ENCODE measurements around the gene MGRN1. TPM values are rescaled to one million over a fixed set of nuclear protein-coding genes. Genes with fewer than 3 reads are reported as not detected.
A peak's percentile ranks its signal among the peaks of the same experiment; 100 is the strongest.

MGRN1 gene
- polyA plus RNA-seq, 6 donors from 2014 or later, result 3.9 to 10.6 (median 6.6) TPM

DNA sequence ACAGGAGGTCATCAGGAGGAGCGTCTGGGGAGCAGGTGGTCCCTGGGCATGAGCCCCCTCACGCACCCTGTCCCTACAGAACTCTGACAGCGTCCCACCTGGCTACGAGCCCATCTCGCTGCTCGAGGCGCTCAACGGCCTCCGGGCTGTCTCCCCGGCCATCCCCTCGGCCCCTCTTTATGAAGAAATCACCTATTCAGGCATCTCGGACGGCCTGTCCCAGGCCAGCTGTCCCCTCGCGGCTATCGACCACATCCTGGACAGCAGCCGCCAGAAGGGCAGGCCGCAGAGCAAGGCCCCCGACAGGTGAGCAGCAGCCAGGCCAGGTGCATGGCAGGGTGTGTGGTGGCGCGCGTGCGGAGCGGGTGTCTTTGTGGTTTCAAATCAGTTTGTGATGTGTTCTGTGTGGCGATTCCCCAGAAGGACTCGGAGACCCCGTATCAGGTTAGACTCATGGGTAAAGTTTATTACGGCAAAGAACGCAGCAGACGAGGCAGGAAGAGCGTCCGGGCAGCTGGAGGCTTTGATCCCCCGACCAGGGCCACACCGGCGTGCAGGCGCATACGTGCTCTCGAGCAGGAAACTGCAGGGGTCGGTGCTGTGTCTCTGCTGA is 57.0 kb downstream of the MGRN1 start:
- ATAC-seq (ENCODE audit: low read depth in 2 of 2) (no peak), DNase-seq (no peak)
- Mint-ChIP-seq H3K4me1 (peaks cover 0 to 5% (median 0%) of the 10 kb centered on the region in 3 donors), H3K9me3 (no peaks in the 10 kb centered on the region), H3K4me3 (no peak overlapping the region), H3K36me3 (peaks cover 0 to 8% of the 10 kb centered on the region in 2 donors), H3K27ac (peak overlapping the region in 1 of 6 donors; percentile 60), H3K27me3 (no peaks in the 10 kb centered on the region)

DNA sequence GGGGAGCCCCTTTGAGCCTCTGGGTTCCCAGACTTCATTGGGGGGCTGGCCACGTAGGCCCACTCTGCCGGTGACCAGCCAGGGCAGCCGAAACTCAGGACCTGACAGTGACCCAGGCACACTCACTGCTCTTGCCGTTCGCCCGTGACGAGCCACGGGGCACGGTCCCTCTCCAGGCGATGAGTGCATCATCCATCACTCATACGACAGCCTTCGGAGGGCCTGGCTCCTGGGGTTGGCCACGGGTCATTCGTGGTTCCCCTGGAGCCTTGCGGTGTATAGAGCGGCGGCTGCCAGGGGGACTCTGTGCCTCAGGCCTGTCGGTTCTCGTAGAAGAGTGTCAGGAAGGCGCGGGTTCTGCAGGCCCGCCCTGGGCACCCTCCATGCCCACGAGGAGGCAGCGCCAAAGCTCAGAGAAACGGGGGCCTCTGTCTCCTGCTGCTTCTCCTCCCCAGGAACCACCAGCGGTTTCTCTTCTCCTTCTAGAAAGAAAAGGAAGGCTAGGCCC is 57.5 kb downstream of the MGRN1 start:
- no peak overlapping the region for H3K4me3 Mint-ChIP-seq
- H3K36me3 Mint-ChIP-seq, result peaks cover 0 to 8% of the 10 kb centered on the region in 2 donors
- H3K27ac Mint-ChIP-seq, result no peak overlapping the region
- no peaks in the 10 kb centered on the region for H3K9me3 Mint-ChIP-seq
- no peak for DNase-seq
- no peaks in the 10 kb centered on the region for H3K27me3 Mint-ChIP-seq
- no peak for ATAC-seq (ENCODE audit: low read depth in 2 of 2)
- H3K4me1 Mint-ChIP-seq, result peaks cover 0 to 5% (median 0%) of the 10 kb centered on the region in 3 donors

DNA sequence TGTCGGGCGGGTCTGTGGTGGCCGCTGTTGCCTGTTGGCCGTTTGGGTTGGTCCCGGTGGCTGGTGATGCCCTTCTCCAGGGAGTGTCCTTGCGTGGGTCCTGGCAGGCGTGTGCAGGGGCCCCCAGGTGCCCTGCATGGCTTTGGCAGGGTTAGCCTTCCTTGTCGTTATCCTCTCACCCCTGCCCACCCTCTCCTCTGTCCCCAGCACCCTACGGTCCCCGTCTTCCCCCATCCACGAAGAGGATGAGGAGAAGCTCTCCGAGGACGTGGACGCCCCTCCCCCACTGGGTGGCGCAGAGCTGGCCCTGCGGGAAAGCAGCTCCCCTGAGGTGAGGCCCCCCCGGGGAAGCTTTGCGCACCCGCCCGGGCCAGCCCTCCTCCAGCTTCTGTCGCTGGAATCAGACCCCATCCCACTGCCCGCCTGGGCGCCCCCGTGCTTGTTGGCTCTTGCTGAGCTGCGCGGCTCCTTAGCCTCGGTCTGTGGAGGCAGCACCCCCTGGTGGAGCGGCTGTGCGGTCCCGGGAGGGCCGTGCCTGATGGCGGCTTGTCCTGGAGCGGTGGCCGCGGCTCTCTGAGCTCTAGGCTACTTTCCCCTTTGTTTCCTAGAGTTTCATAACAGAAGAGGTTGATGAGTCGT is 58.1 kb downstream of the MGRN1 start:
- Mint-ChIP-seq H3K27ac (no peak overlapping the region), H3K27me3 (no peaks in the 10 kb centered on the region), H3K4me3 (no peak overlapping the region), H3K9me3 (no peaks in the 10 kb centered on the region), H3K36me3 (peaks cover 0 to 8% of the 10 kb centered on the region in 2 donors), H3K4me1 (peaks cover 0 to 5% (median 0%) of the 10 kb centered on the region in 3 donors)
- ATAC-seq (ENCODE audit: low read depth in 2 of 2) (peak in 1 of 2 donors; percentile 28), DNase-seq (no peak)

DNA sequence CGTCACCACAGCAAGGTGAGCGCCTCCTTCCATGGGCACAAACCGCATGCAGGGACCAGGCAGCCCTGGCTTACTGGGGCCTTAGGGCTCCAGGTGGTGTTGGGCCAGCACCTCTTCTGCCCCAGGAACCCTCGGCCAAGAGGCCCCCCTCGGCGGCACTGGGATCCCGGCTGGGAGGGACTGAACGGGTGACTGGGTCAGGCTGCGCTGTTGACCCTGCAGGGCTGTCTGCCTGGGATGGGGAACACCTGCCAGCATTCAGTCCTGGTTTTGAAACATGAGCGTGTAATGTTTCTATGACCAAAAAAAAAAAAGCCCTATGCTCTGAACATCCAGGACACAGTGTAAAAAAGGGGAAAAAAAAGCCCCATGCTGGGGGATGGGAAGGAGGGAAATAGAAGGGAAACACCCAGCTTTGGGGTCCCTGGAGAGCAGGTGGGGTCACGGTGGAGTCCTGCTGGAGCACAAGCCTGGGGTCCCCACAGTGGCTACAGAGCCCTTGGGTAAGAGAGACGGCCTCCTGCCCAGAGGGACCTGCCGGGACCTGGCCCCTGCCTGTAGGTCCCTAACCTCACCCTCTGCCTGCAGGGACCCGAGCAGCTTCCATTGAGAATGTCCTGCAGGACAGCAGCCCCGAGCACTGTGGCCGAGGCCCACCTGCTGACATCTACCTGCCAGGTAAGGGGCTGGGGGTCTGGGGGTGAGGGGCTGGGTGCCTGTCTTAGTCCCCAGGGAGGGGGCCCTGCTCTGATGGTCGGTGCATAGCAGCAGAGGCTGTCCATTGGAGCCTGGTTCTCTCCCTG is 58.8 kb downstream of the MGRN1 start:
- Mint-ChIP-seq H3K27ac (no peak overlapping the region), H3K4me3 (no peak overlapping the region), H3K36me3 (peaks cover 0 to 2% of the 10 kb centered on the region in 2 donors), H3K27me3 (no peaks in the 10 kb centered on the region), H3K9me3 (no peaks in the 10 kb centered on the region), H3K4me1 (peaks cover 0 to under 1% (median 0%) of the 10 kb centered on the region in 3 donors)
- DNase-seq (no peak), ATAC-seq (ENCODE audit: low read depth in 2 of 2) (no peak)

DNA sequence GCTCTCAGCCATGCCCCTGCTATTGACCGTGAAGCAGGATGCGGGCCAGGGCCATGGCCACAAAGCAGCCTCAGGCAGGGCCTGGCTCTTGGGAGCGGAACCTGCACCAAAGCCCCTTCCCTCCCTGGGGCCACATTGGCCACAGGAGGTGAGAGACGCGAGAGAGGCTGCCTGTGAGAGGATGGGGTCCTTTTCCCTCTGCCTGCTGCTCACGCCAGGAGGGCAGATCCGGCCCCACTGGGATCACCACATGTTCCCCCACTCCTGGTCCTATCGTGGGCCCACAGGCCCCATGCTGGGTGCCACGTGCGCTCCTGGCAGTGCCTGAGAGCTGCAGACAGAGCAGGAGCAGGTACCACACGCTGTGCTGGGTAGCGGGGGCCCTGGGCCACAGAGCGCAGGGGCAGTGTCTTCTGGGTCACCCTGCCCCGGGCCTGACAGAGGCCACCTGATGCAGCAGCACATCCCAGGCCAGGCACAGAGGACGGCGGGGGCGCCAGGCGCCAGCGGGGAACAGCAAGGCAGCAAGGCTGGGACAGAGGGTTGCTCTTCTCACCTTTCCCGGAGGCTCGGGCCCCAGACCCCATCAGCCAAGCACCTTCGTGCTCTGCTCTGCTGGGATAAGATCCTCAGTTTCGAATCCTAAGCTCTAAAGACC is 59.6 kb downstream of the MGRN1 start:
- ATAC-seq (ENCODE audit: low read depth in 2 of 2) (no peak), DNase-seq (no peak)
- no peaks in the 10 kb centered on the region for H3K4me1 Mint-ChIP-seq
- H3K4me3 Mint-ChIP-seq, result no peak overlapping the region
- no peaks in the 10 kb centered on the region for H3K27me3 Mint-ChIP-seq
- no peaks in the 10 kb centered on the region for H3K9me3 Mint-ChIP-seq
- no peaks in the 10 kb centered on the region for H3K36me3 Mint-ChIP-seq
- H3K27ac Mint-ChIP-seq, result no peak overlapping the region

DNA sequence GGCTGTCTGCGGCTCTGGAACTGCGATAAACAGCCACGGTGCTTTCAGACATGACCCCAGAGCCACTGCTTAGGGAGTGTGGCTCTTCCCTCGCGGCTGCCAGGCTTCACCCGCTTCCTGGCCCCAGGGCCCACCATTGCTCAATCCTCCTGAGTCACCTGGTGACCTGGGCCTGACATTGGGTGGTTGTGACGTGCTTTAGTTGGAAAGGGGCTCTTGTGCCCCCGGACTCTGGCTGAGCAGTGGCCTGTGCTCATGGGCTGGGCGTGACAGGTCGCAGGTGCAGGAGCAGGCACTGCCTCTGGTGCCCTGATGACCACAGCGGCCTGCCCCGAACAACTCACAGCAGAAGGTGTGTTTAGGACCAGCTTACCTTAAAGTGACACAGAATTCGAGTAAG is 60.1 kb downstream of the MGRN1 start:
- H3K27me3 Mint-ChIP-seq, result no peaks in the 10 kb centered on the region
- peak overlapping the region in 1 of 6 donors; percentile 15 for H3K27ac Mint-ChIP-seq

DNA sequence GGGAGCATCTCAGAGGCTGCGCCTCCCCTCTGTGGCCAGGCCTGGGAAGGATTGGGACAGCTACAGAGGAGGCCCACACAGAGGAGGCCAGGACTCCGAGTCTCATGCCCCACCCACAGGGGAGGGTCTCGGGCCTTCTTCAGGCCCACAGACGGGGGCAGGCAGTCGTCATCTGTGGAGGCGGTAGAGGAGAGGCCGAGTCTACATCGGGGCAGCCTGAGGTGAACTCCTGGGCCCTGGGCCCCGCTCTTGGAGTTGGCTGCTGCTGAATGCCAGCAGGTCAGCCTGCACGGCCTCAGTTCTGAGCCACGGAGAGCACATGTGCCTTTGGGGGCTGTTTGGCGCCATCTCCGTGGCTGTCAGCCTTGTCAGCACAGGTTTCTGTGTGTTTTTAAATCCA is 60.7 kb downstream of the MGRN1 start:
- Mint-ChIP-seq H3K4me3 (peak overlapping the region in 1 of 8 donors; percentile 42), H3K36me3 (no peaks in the 10 kb centered on the region), H3K27ac (peak overlapping the region in 3 of 6 donors; percentile 15 to 28 (median 25)), H3K4me1 (no peaks in the 10 kb centered on the region), H3K27me3 (no peaks in the 10 kb centered on the region), H3K9me3 (no peaks in the 10 kb centered on the region)
- ATAC-seq (ENCODE audit: low read depth in 2 of 2), result no peak
- DNase-seq, result no peak

More for the DNA sequence above, 60.1 kb downstream of the MGRN1 start:
- no peaks in the 10 kb centered on the region for H3K36me3 Mint-ChIP-seq
- H3K4me1 Mint-ChIP-seq, result no peaks in the 10 kb centered on the region
- DNase-seq, result no peak
- no peaks in the 10 kb centered on the region for H3K9me3 Mint-ChIP-seq
- peak overlapping the region in 1 of 8 donors; percentile 53 for H3K4me3 Mint-ChIP-seq
- no peak for ATAC-seq (ENCODE audit: low read depth in 2 of 2)

DNA sequence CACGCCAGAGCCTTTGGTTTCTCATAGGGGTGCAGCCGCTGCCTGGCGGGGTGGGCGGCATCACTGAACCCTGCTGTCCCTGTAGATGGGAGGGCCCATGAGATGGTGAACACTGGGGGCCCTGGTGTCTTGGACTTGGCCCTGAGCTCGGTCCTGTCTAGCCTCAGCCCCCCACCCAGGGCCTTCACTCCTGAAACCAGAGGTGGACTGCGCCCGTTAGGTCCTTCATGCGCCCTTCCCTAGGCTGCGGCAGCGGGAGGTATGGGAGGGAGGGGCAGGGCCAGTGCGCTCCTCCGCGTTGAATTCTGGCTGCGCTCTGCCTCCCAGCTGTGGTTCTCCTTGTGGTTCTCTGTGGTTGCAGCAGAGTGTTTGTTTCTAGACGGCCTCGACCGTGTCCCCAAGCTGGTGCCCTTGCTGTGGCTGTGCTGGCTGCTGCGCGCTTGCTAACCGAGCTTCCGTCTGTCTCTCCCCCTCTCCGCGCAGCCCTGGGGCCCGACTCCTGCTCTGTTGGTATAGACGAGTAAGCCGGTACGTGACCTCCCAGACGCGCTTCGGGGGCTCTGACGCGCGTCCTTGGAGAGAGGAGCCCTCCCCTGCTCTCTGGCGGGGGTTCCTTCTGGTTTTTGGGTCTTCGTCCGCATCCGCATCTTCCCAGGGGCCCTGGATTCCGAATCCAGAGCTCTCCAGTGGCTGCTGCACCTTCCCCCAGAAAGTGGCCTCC is 61.3 kb downstream of the MGRN1 start:
- H3K9me3 Mint-ChIP-seq, result no peaks in the 10 kb centered on the region
- no peak overlapping the region for H3K4me3 Mint-ChIP-seq
- H3K36me3 Mint-ChIP-seq, result no peaks in the 10 kb centered on the region
- H3K4me1 Mint-ChIP-seq, result no peaks in the 10 kb centered on the region
- DNase-seq, result no peak
- H3K27ac Mint-ChIP-seq, result peak overlapping the region in 1 of 6 donors; percentile 26
- H3K27me3 Mint-ChIP-seq, result no peaks in the 10 kb centered on the region
- no peak for ATAC-seq (ENCODE audit: low read depth in 2 of 2)

DNA sequence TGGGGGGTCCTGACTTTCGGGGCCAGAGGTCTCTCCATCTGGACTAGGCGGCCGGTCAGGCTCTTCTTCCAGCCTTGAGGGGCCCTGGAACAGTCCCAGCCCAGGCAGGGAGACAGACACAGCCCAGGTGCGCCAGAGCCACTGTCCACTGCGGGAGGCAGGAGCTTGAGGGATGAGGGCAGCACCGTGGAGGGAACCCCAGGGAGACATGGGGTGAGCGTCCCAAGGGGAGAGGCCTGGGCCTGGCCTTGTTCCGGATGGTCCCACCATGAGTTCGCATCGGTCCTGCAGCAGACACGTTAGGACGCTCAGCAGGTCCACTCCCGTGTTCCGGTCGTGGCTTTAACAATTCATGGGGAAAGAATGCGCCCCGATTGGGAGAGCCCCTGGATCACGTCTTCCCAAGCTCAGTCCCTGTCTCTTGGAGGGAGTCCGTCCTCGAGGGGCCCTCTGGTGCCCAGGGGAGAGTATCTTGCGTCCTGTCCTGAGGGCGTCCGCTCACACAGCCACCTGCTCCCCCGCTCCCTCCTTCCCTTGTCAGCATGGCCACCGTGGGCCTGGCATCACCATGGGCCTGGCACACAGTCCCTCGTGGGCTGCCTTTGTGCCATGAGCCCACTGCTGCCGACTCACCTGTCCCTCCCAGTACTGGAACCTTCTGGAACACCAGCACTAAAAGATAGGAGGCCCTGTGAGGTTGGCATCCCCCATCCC is 62.0 kb downstream of the MGRN1 start:
- no peaks in the 10 kb centered on the region for H3K36me3 Mint-ChIP-seq
- peak overlapping the region in 1 of 6 donors; percentile 63 for H3K27ac Mint-ChIP-seq
- H3K27me3 Mint-ChIP-seq, result no peaks in the 10 kb centered on the region
- ATAC-seq (ENCODE audit: low read depth in 2 of 2) (no peak), DNase-seq (no peak)
- H3K4me3 Mint-ChIP-seq, result peak overlapping the region in 1 of 8 donors; percentile 55
- H3K4me1 Mint-ChIP-seq, result peaks cover 0 to 2% (median 0%) of the 10 kb centered on the region in 3 donors
- H3K9me3 Mint-ChIP-seq, result no peaks in the 10 kb centered on the region

DNA sequence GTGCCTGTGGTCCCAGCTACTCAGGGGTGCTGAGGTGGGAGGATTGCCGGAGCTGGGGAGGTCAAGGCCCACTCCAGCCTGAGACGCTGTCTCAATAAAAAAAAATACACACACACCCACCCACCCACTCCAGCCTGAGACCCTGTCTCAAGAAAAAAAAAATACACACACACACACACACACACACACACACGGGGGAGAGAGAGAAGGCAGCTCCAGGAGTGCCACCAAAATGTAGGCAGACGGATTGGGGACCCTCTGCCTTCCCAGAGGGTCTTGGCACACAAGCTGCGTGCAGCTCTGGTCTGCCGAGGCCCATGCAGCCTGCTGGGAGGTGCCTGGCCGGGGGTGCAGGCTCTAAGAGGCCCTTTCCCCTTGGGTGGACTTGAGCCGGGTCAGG is 62.8 kb downstream of the MGRN1 start:
- no peak overlapping the region for H3K4me3 Mint-ChIP-seq

DNA sequence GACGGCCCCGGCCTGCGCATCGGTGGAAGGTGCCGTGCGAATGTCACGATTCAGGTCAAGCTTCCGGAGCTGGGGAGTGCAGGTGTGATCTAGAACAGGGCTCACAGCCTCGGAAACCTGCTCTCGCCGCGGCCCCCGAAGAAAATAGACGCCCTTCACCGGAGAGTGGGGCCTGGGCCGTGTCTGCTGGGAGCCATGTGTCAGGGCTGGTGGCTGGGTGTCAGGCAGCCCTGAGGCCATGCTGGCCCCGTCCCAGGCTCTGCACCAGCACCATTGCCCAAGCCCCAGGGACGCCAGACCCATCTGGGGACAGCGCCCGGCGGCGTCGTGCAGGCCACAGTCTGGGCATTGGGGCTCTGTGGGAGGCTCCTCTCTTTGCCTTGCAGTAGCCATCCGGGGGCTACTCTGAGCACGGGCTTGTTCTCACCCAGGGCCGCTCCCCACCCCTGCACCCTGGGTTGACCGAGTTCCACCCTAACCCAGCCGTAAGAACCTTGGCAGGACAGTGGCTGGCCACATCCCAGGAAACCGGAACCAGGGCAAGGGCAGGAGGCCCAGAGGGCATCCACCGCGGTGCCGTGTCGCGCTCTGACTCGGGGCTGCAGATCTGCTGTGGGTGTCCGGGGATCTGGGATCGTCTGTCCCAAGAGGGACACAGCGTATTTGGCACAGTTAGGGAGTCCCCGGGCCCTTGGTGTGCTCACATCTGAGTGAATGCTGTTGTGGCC is 63.5 kb downstream of the MGRN1 start:
- no peak overlapping the region for H3K4me3 Mint-ChIP-seq
- no peaks in the 10 kb centered on the region for H3K36me3 Mint-ChIP-seq
- no peak for DNase-seq
- H3K9me3 Mint-ChIP-seq, result no peaks in the 10 kb centered on the region
- no peak for ATAC-seq (ENCODE audit: low read depth in 2 of 2)
- H3K27ac Mint-ChIP-seq, result peak overlapping the region in 1 of 6 donors; percentile 52
- peaks cover 6 to 10% (median 9%) of the 10 kb centered on the region in 3 donors for H3K4me1 Mint-ChIP-seq
- H3K27me3 Mint-ChIP-seq, result no peaks in the 10 kb centered on the region

More for the DNA sequence above, 62.8 kb downstream of the MGRN1 start:
- no peak overlapping the region for H3K27ac Mint-ChIP-seq
- H3K27me3 Mint-ChIP-seq, result no peaks in the 10 kb centered on the region
- no peaks in the 10 kb centered on the region for H3K36me3 Mint-ChIP-seq
- no peak for DNase-seq
- H3K4me1 Mint-ChIP-seq, result peaks cover 3 to 5% (median 3%) of the 10 kb centered on the region in 3 donors
- H3K9me3 Mint-ChIP-seq, result no peaks in the 10 kb centered on the region
- ATAC-seq (ENCODE audit: low read depth in 2 of 2), result no peak

DNA sequence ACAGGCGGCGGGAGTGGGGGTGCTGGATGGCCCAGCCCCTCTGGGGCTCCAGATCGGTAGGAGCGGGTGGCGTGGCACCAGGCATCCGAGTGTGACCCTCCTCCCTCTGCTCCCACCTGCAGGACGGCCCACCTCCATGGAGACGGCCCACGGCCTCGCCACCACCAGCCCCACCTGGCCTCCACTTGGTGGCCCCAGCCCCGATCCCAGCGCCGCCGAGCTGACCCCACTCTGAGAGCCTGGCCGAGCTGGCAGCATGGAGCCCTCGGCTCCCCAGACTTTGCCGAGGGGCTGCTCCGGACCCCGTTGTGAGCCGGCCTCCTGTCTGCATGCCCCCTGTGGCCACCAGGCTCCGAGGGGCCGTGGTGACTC is 64.0 kb downstream of the MGRN1 start:
- H3K36me3 Mint-ChIP-seq, result no peaks in the 10 kb centered on the region
- H3K27me3 Mint-ChIP-seq, result no peaks in the 10 kb centered on the region
- peaks cover 6 to 12% (median 12%) of the 10 kb centered on the region in 3 donors for H3K4me1 Mint-ChIP-seq
- no peak for DNase-seq
- H3K9me3 Mint-ChIP-seq, result no peaks in the 10 kb centered on the region
- H3K27ac Mint-ChIP-seq, result no peak overlapping the region
- no peak for ATAC-seq (ENCODE audit: low read depth in 2 of 2)
- no peak overlapping the region for H3K4me3 Mint-ChIP-seq
